HG03066 (cell line): ENCODE results near the gene TCHH.

ENCODE experiments used
- ATAC-seq: cut with Tn5 transposase; IDR thresholded peaks from one replicate; pipeline ENCODE4 v1.9.1; 2021; ENCODE audit warnings: low read depth; ENCODE audit not compliant: unreplicated experiment

TCHH gene

GRCh38 chr1:152071123-152071522, 44.1 kb downstream of the TCHH start:
- no peak for ATAC-seq

GRCh38 chr1:152067929-152068328, 47.3 kb downstream of the TCHH start:
- no peak for ATAC-seq

- no peak for ATAC-seq
Observed at GRCh38 chr1:152067150-152067549, 48.1 kb downstream of the TCHH start.

- ATAC-seq: no peak
Observed at GRCh38 chr1:152061952-152062351, 53.3 kb downstream of the TCHH start.
